ENCODE results near the gene CBLC.

DNA sequence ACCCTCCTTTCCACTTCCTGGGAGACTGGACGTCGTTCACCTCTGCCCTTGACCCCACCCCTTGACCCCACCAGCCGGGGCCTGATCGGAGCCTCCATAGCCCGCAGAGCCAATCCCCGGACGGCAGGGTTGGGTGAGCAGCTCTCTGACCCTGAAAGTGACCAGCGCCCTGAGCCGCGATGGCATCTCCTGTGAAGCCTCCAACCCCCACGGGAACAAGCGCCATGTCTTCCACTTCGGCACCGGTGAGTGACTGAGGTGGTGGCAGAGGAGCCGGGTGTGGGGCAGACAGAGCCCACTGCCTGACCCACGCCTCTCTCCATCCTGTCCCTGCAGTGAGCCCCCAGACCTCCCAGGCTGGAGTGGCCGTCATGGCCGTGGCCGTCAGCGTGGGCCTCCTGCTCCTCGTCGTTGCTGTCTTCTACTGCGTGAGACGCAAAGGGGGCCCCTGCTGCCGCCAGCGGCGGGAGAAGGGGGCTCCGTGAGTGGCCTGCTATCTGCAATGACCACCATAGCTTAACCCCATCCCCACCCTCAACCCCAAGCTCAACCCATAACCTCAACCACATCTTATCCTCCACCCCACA, 41.6 kb downstream of the CBLC start:
- TF ChIP-seq CTCF (IDR thresholded peaks at IDR 0.05; ENCODE audit: poor library complexity) (no peak), EZH2 (IDR thresholded peaks at IDR 0.05; ENCODE audit: borderline replicate concordance) (no peak), EZH2phosphoT487 (IDR thresholded peaks at IDR 0.05; ENCODE audit: low read depth, severe bottlenecking, unreplicated experiment) (no peak)

All from hepatocyte (in vitro differentiated cells).